NCI-H146 treated with DMSO at 0.1 percent for 48 hours (cell line): Measurements from ENCODE around the gene C1orf226.
"Not testable (repeated sequence)": the region's sequence is repeated elsewhere in the genome, so short reads cannot be mapped to it uniquely, and the experiment has no call there.

ENCODE experiments used
- DNase-seq: peaks from one replicate; lab custom pipeline; 2025; ENCODE audit not compliant: unreplicated experiment; lab: John Stamatoyannopoulos, UW

Gene C1orf226

GRCh38 chr1:162404550-162405160, 23.1 kb downstream of the C1orf226 start:
- DNase-seq, result no peak

- DNase-seq, result no peak
These were observed 24.3 kb downstream of the C1orf226 start for GRCh38 chr1:162405800-162406199.

GRCh38 chr1:162406811-162407210, 25.3 kb downstream of the C1orf226 start:
- DNase-seq, result no peak

GRCh38 chr1:162407539-162407938, 26.0 kb downstream of the C1orf226 start:
- DNase-seq, result no peak

GRCh38 chr1:162412002-162412401, 30.5 kb downstream of the C1orf226 start, which contains the start of gene SH2D1B:
TSS of gene SH2D1B (minus strand) at chr1:162412136. CDS start at chr1:162412016, 120 bp downstream.
- DNase-seq, result no peak

GRCh38 chr1:162416215-162416614, 34.7 kb downstream of the C1orf226 start:
- DNase-seq, result no peak

- DNase-seq, result no peak
These were observed 35.4 kb downstream of the C1orf226 start for GRCh38 chr1:162416909-162417308.

GRCh38 chr1:162417650-162418049, 36.1 kb downstream of the C1orf226 start:
- DNase-seq, result no peak

GRCh38 chr1:162418584-162418983, 37.1 kb downstream of the C1orf226 start:
- DNase-seq, result not testable (repeated sequence)

- not testable (repeated sequence) for DNase-seq
These were observed 38.0 kb downstream of the C1orf226 start for GRCh38 chr1:162419450-162419931.

- DNase-seq, result no peak
These were observed 38.6 kb downstream of the C1orf226 start for GRCh38 chr1:162420120-162420519.

- DNase-seq, result no peak
These were observed 40.0 kb downstream of the C1orf226 start for GRCh38 chr1:162421258-162422164.

- DNase-seq, result no peak
These were observed 41.3 kb downstream of the C1orf226 start for GRCh38 chr1:162422662-162423375.

- DNase-seq, result no peak
These were observed 49.1 kb downstream of the C1orf226 start for GRCh38 chr1:162430583-162430982.

GRCh38 chr1:162432977-162433713, 51.6 kb downstream of the C1orf226 start:
- not testable (repeated sequence) for DNase-seq
